Stomach (tissue), 9 donors: Measurements from ENCODE around the gene ODF4. TPM values are rescaled to one million over a fixed set of nuclear protein-coding genes. Genes with fewer than 3 reads are reported as not detected.

ENCODE experiments used
- DNase-seq, 2 donors: peaks; one replicate each; pipeline versions ENCODE4 v3.0.0 to v3.0.0-alpha.2; 2013 to 2019
- H3K27ac ChIP-seq, 5 donors: fragments of 200-600 bp in 4 of 5; sonication (generic) in 4 of 5; one replicate each; pipeline ENCODE4 v1.5.1; 2013 to 2019; ENCODE audit warnings: mild to moderate bottlenecking in 1 of 5, moderate library complexity in 1 of 5
- H3K27me3 ChIP-seq, 3 donors: fragments of 200-600 bp; sonication (generic); one replicate each; pipeline ENCODE4 v1.5.1; 2017 to 2019; ENCODE audit warnings: mixed run types in 1 of 3
- H3K36me3 ChIP-seq, 4 donors: fragments of 200-600 bp; sonication (generic); 1 replicate in 3 of 4; 2 replicates in 1 of 4; pipeline ENCODE4 v1.5.1; 2016 to 2019
- H3K4me1 ChIP-seq, 4 donors: fragments of 200-600 bp; sonication (generic); one replicate each; pipeline ENCODE4 v1.5.1; 2016 to 2019
- H3K4me3 ChIP-seq, 4 donors: fragments of 200-600 bp; sonication (generic) in 3 of 4; one replicate each; pipeline ENCODE4 v1.5.1; 2016 to 2019; ENCODE audit warnings: mild to moderate bottlenecking in 1 of 4
- H3K9me3 ChIP-seq, 4 donors: fragments of 200-600 bp; sonication (generic); one replicate each; pipeline ENCODE4 v1.5.1; 2016 to 2019
- CTCF ChIP-seq, 7 experiments: fragments of 450-650 bp in 4 of 7; fragments of 200-600 bp in 3 of 7; sonication (generic) in 3 of 7; IDR thresholded peaks; one replicate each; pipeline ENCODE4 v1.5.1; 2016 to 2019; ENCODE audit warnings: antibody characterized with exemption in 7 of 7, control low read depth in 2 of 7, mild to moderate bottlenecking in 1 of 7
- EP300 ChIP-seq: sonication (generic); formaldehyde crosslinking; IDR thresholded peaks from one replicate; pipeline ENCODE4 v1.6.1; 2017; ENCODE audit warnings: antibody characterized with exemption
- POLR2A ChIP-seq, 4 donors: fragments of 450-650 bp; IDR thresholded peaks; one replicate each; pipeline ENCODE4 v1.6.1; 2016; ENCODE audit warnings: antibody characterized with exemption in 4 of 4, control low read depth in 2 of 4, mild to moderate bottlenecking in 1 of 4, moderate library complexity in 1 of 4
- POLR2AphosphoS5 ChIP-seq, 3 donors: sonication (generic); formaldehyde crosslinking; IDR thresholded peaks; one replicate each; pipeline ENCODE4 v1.6.1; 2016; ENCODE audit warnings: antibody characterized with exemption in 3 of 3
- WGBS, 5 donors: extraction: QIAGEN DNeasy Blood & Tissue Kit in 3 of 5; methylation state at CpG; one replicate each; pipeline versions ENCODE4 v1.1.5 to v1.1.7; 2013 to 2018; 5-methylcytosine and 5-hydroxymethylcytosine counted together
- intact Hi-C: fragments of 100-400 bp; cut with DNase I; formaldehyde crosslinking; loops from one replicate; pipeline ENCODE4 v1.15.1; 2023; ENCODE audit warnings: low total_unique reads
- polyA plus RNA-seq, 3 donors: library from polyadenylated mRNA; stranded (reverse); fragments of 200-250 nt; gene quantifications; one replicate each; pipeline ENCODE4 v1.2.3, GENCODE V29; 2013
- total RNA-seq, 5 donors: library from RNA; depleted of rRNA; stranded (reverse); fragments of >200 nt; gene quantifications; one replicate each; pipeline versions ENCODE4 v1.1.0 to v1.2.3, GENCODE V29; 2014 to 2016
- donor health status: healthy with polysubstance abuse.
- donor health status: Bipolar disorder and iron deficiency.
- donor health status: healthy.

The ODF4 gene
- total and polyA plus RNA-seq, 8 donors: not detected

GRCh38 chr17:8332688-8333087, 7.0 kb upstream of the ODF4 start:
- H3K9me3 ChIP-seq: no peaks in the 10 kb centered on the region
- no peaks in the 10 kb centered on the region for H3K36me3 ChIP-seq
- WGBS, 5 donors: 45 to 64% (median 54%) methylated on average over 5 of the region's 5 CpGs
- H3K27me3 ChIP-seq: peaks cover 0 to 5% (median 0%) of the 10 kb centered on the region in 3 donors
- DNase-seq: peak in 1 of 2 donors; percentile 48
- TF ChIP-seq EP300 (no peak), POLR2AphosphoS5 (IDR thresholded peaks at IDR 0.05) (no peak), CTCF (IDR thresholded peaks at IDR 0.05) (no peak), POLR2A (IDR thresholded peaks at IDR 0.05) (no peak)
- no peak overlapping the region for H3K4me3 ChIP-seq
- no peak overlapping the region for H3K27ac ChIP-seq
- intact Hi-C loops: no loop called here
- no peaks in the 10 kb centered on the region for H3K4me1 ChIP-seq

GRCh38 chr17:8333281-8333680, 6.4 kb upstream of the ODF4 start:
- intact Hi-C loops: no loop called here
- H3K4me3 ChIP-seq: no peak overlapping the region
- H3K9me3 ChIP-seq: no peaks in the 10 kb centered on the region
- H3K27ac ChIP-seq: no peak overlapping the region
- H3K36me3 ChIP-seq: no peaks in the 10 kb centered on the region
- no peaks in the 10 kb centered on the region for H3K27me3 ChIP-seq
- H3K4me1 ChIP-seq: peaks cover 0 to 5% (median 0%) of the 10 kb centered on the region in 4 donors
- TF ChIP-seq CTCF (IDR thresholded peaks at IDR 0.05) (no peak), POLR2A (IDR thresholded peaks at IDR 0.05) (no peak)
- WGBS, 5 donors: 88 to 95% (median 92%) methylated on average over 4 of the region's 4 CpGs
- DNase-seq: no peak

- peaks cover 0 to 5% (median 0%) of the 10 kb centered on the region in 4 donors for H3K4me1 ChIP-seq
- intact Hi-C loops: no loop called here
- no peaks in the 10 kb centered on the region for H3K36me3 ChIP-seq
- H3K4me3 ChIP-seq: peak overlapping the region in 1 of 4 donors; percentile 2
- TF ChIP-seq POLR2AphosphoS5 (IDR thresholded peaks at IDR 0.05) (no peak), POLR2A (IDR thresholded peaks at IDR 0.05) (no peak), CTCF (IDR thresholded peaks at IDR 0.05) (no peak), EP300 (no peak)
- H3K9me3 ChIP-seq: no peaks in the 10 kb centered on the region
- WGBS, 5 donors: 28 to 47% (median 44%) methylated on average over 11 of the region's 11 CpGs
- H3K27ac ChIP-seq: no peak overlapping the region
- H3K27me3 ChIP-seq: no peaks in the 10 kb centered on the region
- DNase-seq: peak in 1 of 2 donors; percentile 32
Observed at GRCh38 chr17:8337802-8338752, 1.6 kb upstream of the ODF4 start.

- Histone ChIP-seq H3K27ac (no peak overlapping the region), H3K27me3 (no peaks in the 10 kb centered on the region), H3K4me3 (no peak overlapping the region), H3K36me3 (no peaks in the 10 kb centered on the region), H3K9me3 (no peaks in the 10 kb centered on the region), H3K4me1 (peaks cover 0 to 5% (median 0%) of the 10 kb centered on the region in 4 donors)
- no peak for TF ChIP-seq POLR2A (IDR thresholded peaks at IDR 0.05)
- DNase-seq: no peak
- intact Hi-C loops: no loop called here
- 74 to 91% (median 87%) methylated on average over 4 to 5 of the region's 5 CpGs for WGBS, 5 donors
Observed at GRCh38 chr17:8338753-8339140, 893 bp upstream of the ODF4 start.

- no peak for DNase-seq
- peaks cover 0 to 13% (median 0%) of the 10 kb centered on the region in 3 donors for H3K27me3 ChIP-seq
- intact Hi-C loops: no loop called here
- TF ChIP-seq EP300 (no peak), POLR2A (IDR thresholded peaks at IDR 0.05) (no peak), POLR2AphosphoS5 (IDR thresholded peaks at IDR 0.05) (no peak), CTCF (IDR thresholded peaks at IDR 0.05) (no peak)
- no peaks in the 10 kb centered on the region for H3K36me3 ChIP-seq
- 63 to 83% (median 77%) methylated on average over 4 of the region's 4 CpGs for WGBS, 5 donors
- H3K4me3 ChIP-seq: no peak overlapping the region
- peaks cover 0 to 12% (median 11%) of the 10 kb centered on the region in 4 donors for H3K4me1 ChIP-seq
- H3K9me3 ChIP-seq: no peaks in the 10 kb centered on the region
- no peak overlapping the region for H3K27ac ChIP-seq
Observed at GRCh38 chr17:8341456-8341855, 1.8 kb downstream of the ODF4 start.
